GM19328 (cell line): ENCODE data around the gene ATAD3A.
A peak's percentile ranks its signal among the peaks of the same experiment; 100 is the strongest.
"Not testable (repeated sequence)": the region's sequence is repeated elsewhere in the genome, so short reads cannot be mapped to it uniquely, and the experiment has no call there.

ENCODE experiments used
- ATAC-seq: cut with Tn5 transposase; IDR thresholded peaks from one replicate; pipeline ENCODE4 v1.9.1; 2021; ENCODE audit warnings: mild to moderate bottlenecking, moderate library complexity; ENCODE audit not compliant: unreplicated experiment

The ATAD3A gene

GRCh38 chr1:1511533-1512285 is at the start of gene ATAD3A:
TSS of gene ATAD3A (plus strand) at chr1:1512162. CDS start at chr1:1512269, 107 bp downstream.
- ATAC-seq = peak; percentile 80

- no peak for ATAC-seq
Measured at GRCh38 chr1:1462318-1462966, 49.5 kb upstream of the ATAD3A start.

GRCh38 chr1:1463312-1463711 is 48.6 kb upstream of the ATAD3A start:
- no peak for ATAC-seq

GRCh38 chr1:1468196-1468985 is 43.6 kb upstream of the ATAD3A start:
- not testable (repeated sequence) for ATAC-seq

- ATAC-seq = no peak
Measured at GRCh38 chr1:1470626-1471388, 41.2 kb upstream of the ATAD3A start.

- peak; percentile 89 for ATAC-seq
Measured at GRCh38 chr1:1471389-1472052, 40.4 kb upstream of the ATAD3A start, which contains the start of gene ATAD3B. TSS of gene ATAD3B (plus strand) at chr1:1471765. CDS start at chr1:1471885, 120 bp downstream.

GRCh38 chr1:1472053-1472876 is 39.7 kb upstream of the ATAD3A start:
- not testable (repeated sequence) for ATAC-seq

- not testable (repeated sequence) for ATAC-seq
Measured at GRCh38 chr1:1476011-1476410, 36.0 kb upstream of the ATAD3A start.

GRCh38 chr1:1477206-1477605 is 34.8 kb upstream of the ATAD3A start:
- ATAC-seq = no peak

GRCh38 chr1:1479547-1480487 is 32.1 kb upstream of the ATAD3A start:
- no peak for ATAC-seq

- not testable (repeated sequence) for ATAC-seq
Measured at GRCh38 chr1:1480488-1480867, 31.5 kb upstream of the ATAD3A start.

GRCh38 chr1:1481811-1482210 is 30.2 kb upstream of the ATAD3A start:
- ATAC-seq = not testable (repeated sequence)

GRCh38 chr1:1482856-1483255 is 29.1 kb upstream of the ATAD3A start:
- ATAC-seq = no peak

GRCh38 chr1:1483714-1484113 is 28.2 kb upstream of the ATAD3A start:
- ATAC-seq = no peak

- not testable (repeated sequence) for ATAC-seq
Measured at GRCh38 chr1:1484976-1485750, 26.8 kb upstream of the ATAD3A start.

GRCh38 chr1:1485755-1486317 is 26.1 kb upstream of the ATAD3A start:
- not testable (repeated sequence) for ATAC-seq

- no peak for ATAC-seq
Measured at GRCh38 chr1:1487701-1488100, 24.3 kb upstream of the ATAD3A start.
